Measurements from ENCODE around the gene ANO8. TPM values are rescaled to one million over a fixed set of nuclear protein-coding genes. Genes with fewer than 3 reads are reported as not detected.

ANO8 gene
- total and polyA plus RNA-seq, 2 experiments from 2014 or later = 1.1 to 7.3 TPM

GRCh38 chr19:17309965-17310461 lies 24.6 kb downstream of the ANO8 start:
- H3K27ac ChIP-seq = peak overlapping the region; percentile 56

GRCh38 chr19:17309198-17309964 lies 25.3 kb downstream of the ANO8 start, which contains the start of gene DDA1:
DDA1 (plus strand) TSS chr19:17309563; CDS start chr19:17309655, 92 bp downstream.
- H3K4me1 ChIP-seq (ENCODE audit: insufficient read depth) = peaks cover 23% of the 10 kb centered on the region
- peaks cover 7% of the 10 kb centered on the region for H4K20me1 ChIP-seq (ENCODE audit: insufficient read depth, poor library complexity, severe bottlenecking)
- peak within 1 kb of the TSS; percentile 56 for H3K27ac ChIP-seq
- peak within 1 kb of the TSS; percentile 56 for H3K4me3 ChIP-seq
- H3K9me3 ChIP-seq (ENCODE audit: low read depth) = no peaks in the 10 kb centered on the region
- no peaks in the 10 kb centered on the region for H3K27me3 ChIP-seq
- peaks cover 54% of the 10 kb centered on the region for H3K79me2 ChIP-seq
- no peaks in the 10 kb centered on the region for H3K9me2 ChIP-seq (replicated peaks; ENCODE audit: insufficient read depth)
- H3K4me2 ChIP-seq = peak within 1 kb of the TSS; percentile 94
- no peaks in the 10 kb centered on the region for H3K36me3 ChIP-seq (replicated peaks; ENCODE audit: insufficient read depth, low read depth)
- WGBS (ENCODE audit: low lambda C conversion rate, missing lambda C conversion rate) = 3% methylated on average over 33 of the region's 46 CpGs
- peak within 1 kb of the TSS; percentile 17 for H2AFZ ChIP-seq
- TF ChIP-seq EZH2phosphoT487 (IDR thresholded peaks at IDR 0.05; ENCODE audit: low read depth, severe bottlenecking, unreplicated experiment) = no peak
- no peak for TF ChIP-seq CTCF (IDR thresholded peaks at IDR 0.05; ENCODE audit: poor library complexity)
- TF ChIP-seq EZH2 (IDR thresholded peaks at IDR 0.05; ENCODE audit: borderline replicate concordance) = no peak
- DNase-seq (ENCODE audit: low spot score) = peak; percentile 100

More at GRCh38 chr19:17309965-17310461, 24.6 kb downstream of the ANO8 start:
- Histone ChIP-seq H3K27me3 (no peaks in the 10 kb centered on the region), H3K9me3 (ENCODE audit: low read depth) (no peaks in the 10 kb centered on the region), H3K9me2 (replicated peaks; ENCODE audit: insufficient read depth) (no peaks in the 10 kb centered on the region), H3K36me3 (replicated peaks; ENCODE audit: insufficient read depth, low read depth) (no peaks in the 10 kb centered on the region), H4K20me1 (ENCODE audit: insufficient read depth, poor library complexity, severe bottlenecking) (peaks cover 7% of the 10 kb centered on the region), H3K4me2 (peak overlapping the region; percentile 94), H2AFZ (peak overlapping the region; percentile 17), H3K79me2 (peaks cover 54% of the 10 kb centered on the region), H3K4me1 (ENCODE audit: insufficient read depth) (peaks cover 23% of the 10 kb centered on the region), H3K4me3 (peak overlapping the region; percentile 56)
- TF ChIP-seq CTCF (IDR thresholded peaks at IDR 0.05; ENCODE audit: poor library complexity) = no peak
- no peak for TF ChIP-seq EZH2 (IDR thresholded peaks at IDR 0.05; ENCODE audit: borderline replicate concordance)
- no peak for TF ChIP-seq EZH2phosphoT487 (IDR thresholded peaks at IDR 0.05; ENCODE audit: low read depth, severe bottlenecking, unreplicated experiment)
- no peak for DNase-seq (ENCODE audit: low spot score)
- WGBS (ENCODE audit: low lambda C conversion rate, missing lambda C conversion rate) = 10% methylated on average over 20 of the region's 23 CpGs

- peaks cover 48% of the 10 kb centered on the region for H3K79me2 ChIP-seq
- H3K27me3 ChIP-seq = no peaks in the 10 kb centered on the region
- H4K20me1 ChIP-seq (ENCODE audit: insufficient read depth, poor library complexity, severe bottlenecking) = peaks cover 7% of the 10 kb centered on the region
- H3K36me3 ChIP-seq (replicated peaks; ENCODE audit: insufficient read depth, low read depth) = no peaks in the 10 kb centered on the region
- no peak overlapping the region for H3K4me2 ChIP-seq
- 77% methylated on average over 8 of the region's 8 CpGs for WGBS (ENCODE audit: low lambda C conversion rate, missing lambda C conversion rate)
- no peak overlapping the region for H3K27ac ChIP-seq
- H2AFZ ChIP-seq = no peak overlapping the region
- H3K4me1 ChIP-seq (ENCODE audit: insufficient read depth) = peaks cover 27% of the 10 kb centered on the region
- H3K9me3 ChIP-seq (ENCODE audit: low read depth) = no peaks in the 10 kb centered on the region
- no peak for TF ChIP-seq CTCF (IDR thresholded peaks at IDR 0.05; ENCODE audit: poor library complexity)
- no peak for TF ChIP-seq EZH2 (IDR thresholded peaks at IDR 0.05; ENCODE audit: borderline replicate concordance)
- TF ChIP-seq EZH2phosphoT487 (IDR thresholded peaks at IDR 0.05; ENCODE audit: low read depth, severe bottlenecking, unreplicated experiment) = no peak
- no peaks in the 10 kb centered on the region for H3K9me2 ChIP-seq (replicated peaks; ENCODE audit: insufficient read depth)
- H3K4me3 ChIP-seq = no peak overlapping the region
- DNase-seq (ENCODE audit: low spot score) = peak; percentile 3
Observed at GRCh38 chr19:17307876-17308377, 26.7 kb downstream of the ANO8 start.
